Thyroid gland (tissue), 4 donors: ENCODE results near the gene UBASH3B.

Experiments
- CTCF ChIP-seq, 6 experiments: fragments of 200-600 bp in 3 of 6; fragments of 450-650 bp in 3 of 6; sonication (generic) in 3 of 6; IDR thresholded peaks; one replicate each; pipeline ENCODE4 v1.5.1; 2016 to 2019; ENCODE audit warnings: antibody characterized with exemption in 6 of 6, mild to moderate bottlenecking in 2 of 6, inconsistent platforms in 1 of 6, moderate library complexity in 1 of 6
- POLR2A ChIP-seq, 2 donors: fragments of 450-650 bp; IDR thresholded peaks; one replicate each; pipeline ENCODE4 v1.6.1; 2017; ENCODE audit warnings: antibody characterized with exemption in 2 of 2, mild to moderate bottlenecking in 2 of 2, moderate library complexity in 1 of 2

- no peak for TF ChIP-seq POLR2A (IDR thresholded peaks at IDR 0.05)
- TF ChIP-seq CTCF (IDR thresholded peaks at IDR 0.05): no peak
Measured at GRCh38 chr11:122853261-122853660, 197.7 kb downstream of the UBASH3B start.
